GM18519 (cell line): Measurements from ENCODE around the gene TMEM207.
"Not testable (repeated sequence)": the region's sequence is repeated elsewhere in the genome, so short reads cannot be mapped to it uniquely, and the experiment has no call there.

Experiments used
- ATAC-seq: cut with Tn5 transposase; IDR thresholded peaks from one replicate; pipeline ENCODE4 v1.9.1; 2021; ENCODE audit warnings: mild to moderate bottlenecking, moderate library complexity; ENCODE audit not compliant: unreplicated experiment, low FRiP score

The TMEM207 gene

DNA sequence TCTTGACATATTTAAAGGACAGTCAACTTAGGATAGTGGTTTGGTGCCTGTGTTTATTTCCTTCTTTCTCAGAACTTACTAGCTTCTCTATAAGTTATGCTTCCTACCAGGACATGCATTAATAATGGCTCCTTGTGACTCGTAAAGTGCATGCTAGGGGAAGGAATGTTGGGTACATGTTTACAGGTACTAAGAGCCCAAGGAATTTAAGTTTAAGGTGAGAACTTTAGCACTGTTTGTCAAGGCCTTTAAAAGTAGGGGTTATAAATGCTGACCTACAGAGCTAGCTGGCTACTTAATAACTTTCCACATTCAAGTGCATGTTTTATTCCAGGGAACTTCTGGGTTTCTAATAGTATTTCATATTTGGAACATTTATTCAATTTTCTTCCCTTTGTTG, at the start of gene TMEM207:
Gene TMEM207, minus strand, starts transcription at position 101 of the 400 bp plus-strand sequence. Its CDS starts 92 bp downstream, at position 9.
- no peak for ATAC-seq

DNA sequence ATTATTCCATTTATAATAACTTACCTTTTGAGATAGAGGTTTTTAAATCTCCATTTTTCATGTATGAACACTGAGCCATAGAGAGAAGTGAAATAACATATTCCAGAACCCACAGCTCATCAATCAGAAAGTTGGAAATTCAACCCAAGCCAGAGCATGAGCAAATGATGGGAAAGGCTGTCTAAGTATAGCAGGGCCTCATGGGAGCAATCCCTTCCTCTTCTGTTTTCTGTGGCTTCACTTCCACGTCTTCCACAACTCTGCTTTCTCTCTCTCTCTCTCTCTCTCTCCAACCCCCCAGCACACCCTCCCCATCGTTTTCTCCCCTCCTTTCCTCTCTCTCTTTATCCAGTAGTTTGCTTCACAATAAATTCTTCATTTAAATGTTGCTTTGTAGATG, 49.4 kb upstream of the TMEM207 start:
- ATAC-seq = no peak

DNA sequence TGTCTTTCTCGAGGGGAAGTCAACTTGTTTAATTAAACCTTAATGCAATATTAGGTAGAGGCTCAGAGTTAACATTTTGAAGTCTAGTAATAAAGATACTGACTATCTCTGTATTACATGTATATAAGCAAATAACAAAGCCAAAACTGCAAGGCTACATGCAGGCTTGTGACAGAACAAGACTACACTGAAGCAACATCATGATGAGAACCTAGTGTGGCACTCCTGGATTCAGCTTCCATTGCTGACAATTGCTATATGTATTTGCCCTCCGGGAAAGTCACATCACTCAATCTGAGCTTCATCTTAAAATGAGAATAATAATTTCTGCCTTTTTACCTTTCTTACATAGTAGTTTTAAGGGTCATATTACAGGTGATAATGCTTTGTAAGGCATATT, 48.6 kb upstream of the TMEM207 start:
- no peak for ATAC-seq

DNA sequence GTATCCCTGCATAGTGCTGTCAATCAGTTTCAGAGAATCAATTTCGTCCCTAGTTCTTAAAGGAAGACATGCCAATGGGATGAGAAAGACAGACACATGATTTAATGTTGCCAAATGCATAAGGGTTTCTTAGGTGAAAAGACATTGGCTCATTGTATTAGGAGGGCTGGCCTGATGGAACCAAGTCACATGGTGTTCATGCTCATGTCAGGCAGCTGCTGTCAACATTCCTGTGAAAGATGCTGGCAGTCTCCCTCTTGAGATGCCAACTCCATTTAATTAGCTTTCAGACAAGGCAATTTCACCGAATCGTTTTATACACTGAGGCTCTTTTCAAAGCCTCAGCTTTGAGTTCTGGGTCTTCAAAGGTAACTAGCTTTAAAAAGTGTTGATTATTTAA, 48.1 kb upstream of the TMEM207 start:
- ATAC-seq = no peak

DNA sequence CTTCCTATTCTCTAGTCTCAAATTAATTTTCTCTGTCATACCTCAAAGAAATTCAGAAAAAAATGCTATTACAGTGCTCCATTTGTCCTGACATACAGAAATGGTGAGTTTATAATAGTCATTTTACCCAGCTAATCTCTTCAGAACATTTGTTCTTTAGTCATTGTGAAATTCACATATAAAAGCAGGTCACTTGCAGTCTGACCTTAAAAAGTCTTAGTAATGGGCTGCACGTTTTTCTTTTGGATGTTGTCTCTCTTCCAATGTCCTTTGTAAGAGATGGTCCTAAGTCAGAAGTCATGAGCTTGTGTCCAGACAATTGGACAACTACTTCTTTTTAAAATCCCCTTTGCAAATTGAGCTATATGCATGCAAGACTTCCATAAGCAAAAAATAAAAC, 47.2 kb upstream of the TMEM207 start:
- no peak for ATAC-seq

DNA sequence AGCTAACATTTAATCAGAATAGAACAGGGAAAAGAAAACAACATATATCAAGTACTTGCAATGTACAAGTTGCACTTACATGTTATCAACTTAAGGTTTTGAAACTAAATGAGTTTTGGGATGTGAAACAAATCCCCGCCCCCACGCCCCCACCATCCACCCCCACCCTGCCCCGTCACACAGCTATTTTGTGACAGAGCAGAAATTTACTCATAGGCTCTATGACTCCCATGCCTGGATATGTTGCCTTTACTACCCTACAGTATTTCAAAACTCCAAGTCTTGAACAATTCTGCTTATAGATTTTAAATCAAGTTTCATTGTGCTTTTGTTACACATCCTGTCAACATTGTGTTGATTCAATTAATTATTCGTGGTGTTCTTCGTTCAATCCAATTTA, 46.1 kb upstream of the TMEM207 start:
- no peak for ATAC-seq

DNA sequence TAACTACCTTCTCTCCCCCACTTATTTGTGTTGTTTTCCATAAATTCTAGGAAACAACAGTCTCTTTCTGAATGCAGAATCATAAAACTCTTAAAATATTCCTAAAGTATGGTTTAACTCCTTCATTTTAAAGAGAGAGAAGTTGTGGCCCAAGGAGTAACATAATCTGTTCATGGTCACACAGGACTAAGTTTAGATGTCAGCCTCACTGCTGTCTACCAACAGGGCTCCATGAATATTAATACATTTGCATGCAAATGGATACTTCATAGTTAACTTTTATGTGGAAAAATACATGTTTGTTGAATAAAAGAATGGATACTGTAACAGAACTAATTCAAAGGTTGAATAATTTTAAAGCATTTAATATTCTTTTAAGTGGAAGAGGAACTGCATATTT, 45.7 kb upstream of the TMEM207 start:
- no peak for ATAC-seq

DNA sequence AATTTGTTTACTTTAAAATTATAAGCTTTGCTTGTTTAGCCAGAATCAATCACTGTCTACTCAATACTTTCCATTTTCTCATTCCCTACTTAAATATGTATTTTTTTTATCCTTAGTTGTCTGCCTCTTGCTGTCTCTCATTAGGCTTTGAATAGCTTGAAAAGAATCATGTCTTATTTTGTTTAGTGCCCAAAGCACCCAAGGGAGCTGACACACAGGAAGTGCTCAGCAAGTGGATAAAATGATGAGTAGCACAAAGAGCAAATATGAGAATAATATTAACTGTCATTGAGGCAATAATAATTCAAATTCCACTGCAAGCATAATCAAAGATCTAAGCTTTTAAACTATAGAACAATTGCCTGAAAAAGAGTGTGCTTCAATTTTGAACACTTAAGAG, 45.2 kb upstream of the TMEM207 start:
- ATAC-seq = no peak

DNA sequence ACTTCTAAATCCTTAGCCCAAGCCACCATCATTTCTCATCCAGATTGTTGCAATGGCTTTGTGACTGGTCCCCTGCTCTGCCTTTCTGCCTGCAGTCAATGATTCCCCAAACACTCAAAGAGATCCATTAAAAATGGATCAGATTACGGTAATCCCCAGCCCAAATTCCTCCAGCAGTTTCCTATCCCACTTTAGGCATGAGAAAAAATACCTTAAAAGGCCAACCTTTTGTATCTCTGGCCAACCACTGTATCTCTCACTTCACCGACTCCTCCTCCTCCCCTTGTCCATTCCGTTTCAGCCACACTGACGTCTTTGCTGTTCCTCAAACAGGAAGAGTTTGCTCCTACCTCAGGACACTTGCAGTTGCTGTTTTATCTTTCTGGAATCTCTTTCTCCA, 43.3 kb upstream of the TMEM207 start:
- no peak for ATAC-seq

DNA sequence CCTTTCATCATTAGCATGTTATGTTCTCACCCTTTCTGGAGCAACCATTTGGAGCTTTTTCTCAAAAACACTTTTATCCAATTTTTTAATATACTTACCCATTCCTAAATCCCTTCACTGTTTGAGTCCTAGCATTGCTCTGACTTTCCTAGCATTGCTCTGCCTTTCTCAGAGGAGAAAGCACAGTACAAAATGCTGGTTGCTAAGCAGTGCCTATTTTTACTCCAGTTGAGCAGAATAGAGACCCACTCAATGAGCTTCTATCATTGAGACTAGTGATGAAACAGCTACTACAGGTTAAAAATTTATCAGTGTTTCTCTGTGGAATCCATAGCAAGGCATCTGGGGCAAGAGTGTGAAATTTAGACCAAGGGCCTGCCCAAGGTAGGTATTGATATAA, 42.4 kb upstream of the TMEM207 start:
- ATAC-seq = no peak

DNA sequence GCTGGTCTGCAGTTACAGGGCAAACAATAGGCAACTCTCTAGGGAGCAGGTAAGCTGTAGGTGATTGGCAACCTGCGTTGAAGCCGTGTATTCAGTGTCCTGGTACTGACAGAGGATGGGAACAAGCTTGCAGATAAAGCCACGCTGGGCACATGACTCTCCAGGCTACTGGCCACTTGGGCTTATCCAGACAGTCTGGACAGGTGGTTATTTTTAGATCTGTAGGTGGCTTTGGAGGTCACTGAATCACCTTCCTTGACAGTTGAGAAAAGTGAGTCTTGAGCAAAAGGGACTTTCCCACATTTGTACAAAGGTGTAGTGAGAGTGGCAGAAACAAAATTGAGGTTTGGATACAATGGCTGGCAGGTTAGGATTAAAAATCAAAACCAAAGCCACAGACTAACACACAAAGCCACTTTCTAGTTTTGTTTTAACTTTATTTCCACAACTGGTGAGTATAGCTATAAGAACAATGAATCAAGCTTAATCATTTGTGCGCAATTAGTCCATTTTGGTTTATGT, 41.9 kb upstream of the TMEM207 start:
- no peak for ATAC-seq

DNA sequence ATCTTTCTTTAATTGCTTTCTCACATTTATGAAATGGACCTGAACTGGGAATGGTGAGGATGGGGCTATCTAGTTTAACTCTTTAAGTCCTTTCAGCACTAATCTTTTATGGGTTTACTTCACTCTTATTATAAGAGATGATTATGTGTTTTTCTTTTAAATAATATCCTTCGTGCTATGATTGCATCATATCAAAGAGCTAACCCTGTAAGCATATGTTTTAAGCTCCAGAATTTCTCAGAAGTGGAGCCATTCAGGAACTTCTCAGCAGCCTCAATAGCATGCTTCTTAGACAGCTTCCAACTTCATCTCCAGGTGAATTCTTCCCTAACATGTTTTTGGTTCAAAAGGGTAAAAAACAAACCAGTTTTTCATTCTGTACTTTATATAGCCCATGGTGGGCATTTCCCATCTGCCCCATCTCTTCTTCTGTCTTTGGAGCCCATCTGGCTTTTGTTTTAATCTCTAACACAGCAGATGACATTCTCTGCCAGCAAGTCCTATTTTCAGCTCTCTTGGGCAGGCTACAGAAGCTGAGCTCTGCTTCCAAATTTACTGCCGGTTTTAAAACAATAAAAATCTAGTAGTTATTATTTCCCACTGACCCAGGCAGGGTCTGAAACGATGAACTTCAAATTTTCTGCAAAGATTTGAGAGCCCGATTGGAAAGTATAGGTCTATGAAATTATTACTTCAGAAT, 37.4 kb upstream of the TMEM207 start:
- no peak for ATAC-seq

DNA sequence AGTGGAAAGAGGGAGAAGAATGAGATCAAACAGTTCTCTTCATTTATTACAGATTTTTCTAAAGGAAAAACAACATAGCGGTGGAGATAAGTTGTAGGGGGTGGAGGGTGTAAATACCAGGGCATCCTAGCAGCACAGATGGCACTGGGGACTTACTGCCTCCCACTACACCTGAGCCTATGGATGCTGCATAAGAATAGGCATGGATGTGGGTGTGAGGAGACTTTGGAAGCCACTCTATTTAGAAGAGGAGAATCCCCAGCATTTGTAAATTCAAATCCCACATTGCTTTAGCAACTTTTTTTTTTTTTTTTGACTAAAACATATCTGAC, 36.8 kb upstream of the TMEM207 start:
- ATAC-seq = no peak

DNA sequence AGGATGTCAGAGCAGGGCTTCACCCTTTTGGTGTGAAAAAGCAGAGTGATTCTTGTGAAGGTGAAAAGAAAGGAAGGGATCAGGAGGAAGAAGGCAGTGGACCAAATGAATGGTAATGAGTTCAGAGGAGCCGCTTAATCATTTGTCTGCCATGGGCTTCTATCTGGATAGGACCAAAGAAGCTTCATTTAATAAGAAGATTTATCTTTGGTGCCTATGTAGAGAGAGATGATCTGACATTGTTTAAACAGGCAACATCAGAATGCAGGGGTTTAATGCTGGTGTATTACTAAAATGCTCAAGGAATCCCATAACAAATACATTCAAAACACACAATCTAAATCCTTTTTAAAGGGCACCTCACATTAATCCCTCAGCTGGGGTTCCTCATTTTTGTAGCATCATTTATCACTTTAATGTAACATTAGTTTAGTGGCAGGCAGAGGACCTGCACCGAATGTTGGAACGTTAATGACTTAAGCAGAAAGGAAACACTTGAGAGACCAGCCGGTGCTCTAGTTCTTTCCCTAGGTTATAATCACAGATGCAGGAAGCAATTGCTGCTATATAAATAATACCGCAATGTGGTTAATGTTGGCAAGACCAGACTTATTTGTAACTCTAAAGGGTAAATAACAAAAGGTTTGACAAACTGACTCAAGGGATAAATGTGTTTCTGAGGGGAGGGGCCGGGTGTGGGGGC, 36.3 kb upstream of the TMEM207 start:
- no peak for ATAC-seq

DNA sequence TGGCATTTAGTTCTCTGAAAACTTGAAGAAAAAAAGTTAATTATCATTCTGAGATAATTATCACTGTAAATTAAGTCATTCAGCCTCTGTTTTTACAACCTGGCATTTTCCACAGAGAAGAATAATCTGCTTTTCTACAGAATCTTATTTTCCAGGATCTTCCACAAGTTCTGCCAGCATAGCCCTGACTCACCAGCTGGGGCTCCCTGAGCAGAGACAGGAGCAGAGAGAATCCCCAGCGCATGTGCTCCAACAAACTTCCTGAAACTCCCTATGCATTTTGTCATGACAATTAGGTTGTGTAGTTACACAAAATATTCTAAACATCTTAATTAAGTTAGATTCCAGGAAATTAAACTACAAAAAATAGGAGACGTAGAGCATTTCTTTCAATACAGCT, 32.1 kb upstream of the TMEM207 start:
- ATAC-seq = no peak

DNA sequence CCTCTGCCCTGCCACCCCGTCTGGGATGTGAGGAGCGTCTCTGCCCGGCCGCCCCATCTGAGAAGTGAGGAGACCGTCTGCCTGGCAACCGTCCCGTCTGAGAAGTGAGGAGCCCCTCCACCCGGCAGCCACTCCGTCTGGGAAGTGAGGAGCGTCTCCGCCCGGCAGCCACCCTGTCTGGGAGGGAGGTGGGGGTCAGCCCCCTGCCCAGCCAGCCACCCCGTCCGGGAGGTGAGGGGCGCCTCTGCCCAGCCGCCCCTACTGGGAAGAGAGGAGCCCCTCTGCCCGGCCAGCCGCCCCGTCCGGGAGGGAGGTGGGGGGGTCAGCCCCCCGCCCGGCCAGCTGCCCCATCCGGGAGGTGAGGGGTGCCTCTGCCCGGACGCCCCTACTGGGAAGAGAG, 23.6 kb upstream of the TMEM207 start:
- ATAC-seq = not testable (repeated sequence)

DNA sequence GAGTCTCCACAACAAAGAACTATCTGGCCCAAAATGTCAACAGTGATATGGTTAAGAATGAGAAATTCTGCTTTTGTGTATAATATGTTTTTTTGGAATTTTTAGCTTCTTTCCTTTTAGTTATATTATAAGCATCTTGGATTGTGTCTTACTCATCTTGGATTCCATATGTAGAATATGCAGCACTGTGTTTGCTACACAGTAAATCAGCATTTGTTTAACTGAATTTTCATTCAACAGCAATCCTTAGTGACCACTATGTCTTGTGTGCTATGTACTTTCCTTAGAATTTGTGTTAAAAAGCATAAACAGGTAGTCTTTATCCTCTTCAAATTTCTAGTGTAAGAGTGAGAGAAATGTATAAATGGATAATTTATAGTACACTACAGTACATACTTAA, 18.2 kb upstream of the TMEM207 start:
- ATAC-seq = no peak

DNA sequence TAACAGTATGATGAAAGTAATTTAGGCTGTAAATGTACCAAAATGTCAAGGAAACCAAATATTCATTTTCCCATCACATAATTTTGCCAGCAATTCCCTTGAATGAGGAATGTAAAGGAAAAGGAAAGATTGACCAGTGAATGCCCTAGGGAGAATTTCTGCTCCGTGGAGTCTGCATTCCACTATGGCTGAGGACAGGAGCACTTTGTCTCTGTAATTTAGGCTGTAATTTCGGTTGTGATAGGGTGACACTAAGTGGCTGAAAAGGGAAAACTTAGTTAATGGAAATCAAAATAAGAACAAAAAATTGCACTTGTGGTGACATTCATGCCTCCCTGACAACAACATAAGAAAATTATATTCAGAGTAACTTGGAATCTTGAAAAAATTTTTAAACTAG, 8.3 kb upstream of the TMEM207 start:
- ATAC-seq = no peak

DNA sequence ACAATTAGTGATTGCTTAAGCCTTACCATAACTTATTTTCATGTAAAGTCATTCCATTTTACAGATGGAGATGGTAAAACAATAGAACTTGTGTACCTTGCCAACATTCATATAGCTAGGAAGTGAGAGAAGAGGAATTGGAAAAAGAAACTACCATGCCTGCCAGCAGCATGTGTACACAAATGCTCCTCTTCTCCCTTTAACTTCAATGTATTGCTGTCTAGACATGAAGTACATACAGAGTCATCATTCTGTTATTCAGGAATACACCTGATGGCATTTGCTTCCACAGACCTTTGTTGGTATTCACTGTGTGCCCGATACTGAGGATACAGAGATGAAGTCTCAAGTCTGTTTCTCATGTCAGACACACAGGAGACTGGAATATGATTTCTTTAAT, 7.1 kb upstream of the TMEM207 start:
- no peak for ATAC-seq

DNA sequence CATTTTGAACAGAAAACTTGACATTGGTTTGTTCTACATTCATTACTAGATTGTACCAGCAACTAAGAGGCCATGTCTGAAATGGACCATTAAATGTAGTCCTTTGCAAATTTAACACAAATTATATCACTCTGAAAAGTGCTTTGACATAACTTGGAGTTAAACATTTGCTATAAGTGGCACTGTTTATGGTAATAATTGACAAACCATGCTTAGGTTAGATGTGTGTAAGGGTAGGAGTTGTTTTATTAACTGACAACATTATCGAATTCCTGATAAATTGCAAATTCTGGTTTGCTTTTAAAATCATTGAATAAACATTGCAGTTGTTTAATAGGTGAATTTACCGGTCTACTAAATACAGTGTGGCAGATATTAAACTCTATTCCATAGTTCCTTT, 6.1 kb upstream of the TMEM207 start:
- ATAC-seq = no peak

DNA sequence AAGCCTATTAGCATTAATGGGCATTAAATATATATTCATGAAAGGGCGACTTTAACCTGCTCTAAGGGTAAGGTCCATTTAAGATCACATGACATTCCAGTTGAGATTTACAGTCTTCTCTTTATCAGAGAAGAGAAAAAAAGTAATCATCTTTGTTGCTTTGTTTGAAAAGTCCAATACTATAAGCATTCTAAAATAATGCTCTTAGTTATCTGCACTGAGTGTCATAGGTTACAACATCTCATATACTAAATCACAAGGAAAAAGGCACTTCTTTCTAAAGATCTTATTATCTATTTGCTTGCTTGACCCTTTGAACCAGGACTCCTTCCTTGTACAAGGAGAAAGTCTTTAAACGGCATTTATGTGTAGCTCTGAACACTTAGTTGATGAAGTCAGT, 1.4 kb downstream of the TMEM207 start:
- ATAC-seq = no peak

DNA sequence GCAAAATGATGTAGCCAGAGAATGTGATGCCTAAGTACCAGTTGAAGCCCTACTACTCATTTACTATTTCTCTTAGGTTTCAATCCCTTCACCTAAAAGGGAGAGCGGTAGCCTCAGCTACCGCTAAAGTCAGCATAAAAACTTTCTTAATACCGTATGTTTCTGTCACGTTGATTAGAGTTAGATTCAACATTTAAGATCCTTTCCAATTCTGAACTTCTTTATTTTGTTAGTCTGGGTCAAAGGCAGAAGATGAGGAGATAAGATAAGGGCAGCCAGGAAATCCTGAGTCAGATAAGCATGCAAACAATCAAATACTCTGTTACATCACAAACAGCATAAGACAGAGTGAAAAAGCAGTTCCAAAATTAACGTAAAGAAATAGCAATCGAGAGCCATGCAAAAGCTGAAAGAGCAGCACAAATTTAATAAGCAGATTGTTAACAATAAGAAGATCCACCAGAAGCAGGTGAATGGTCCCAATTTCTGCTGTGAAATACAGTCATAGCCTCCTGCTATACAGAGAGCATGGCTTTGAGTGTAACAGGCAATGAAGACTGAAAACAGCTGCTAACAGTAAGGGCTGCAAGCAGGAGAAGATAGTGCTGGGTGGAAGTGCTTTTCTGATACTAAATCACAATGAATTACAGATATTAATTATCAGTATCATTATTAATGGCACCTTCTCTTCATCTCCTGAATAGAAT, 3.0 kb downstream of the TMEM207 start:
- no peak for ATAC-seq
